Subcutaneous abdominal adipose tissue (tissue), 5 donors: ENCODE data around the gene HAL.

Experiments used
- H3K27ac ChIP-seq: one replicate; pipeline ENCODE4 v1.7.0; 2013; ENCODE audit warnings: low read depth, mild to moderate bottlenecking, inconsistent platforms, low read length, moderate library complexity
- H3K27me3 ChIP-seq, 5 donors: one replicate each; pipeline ENCODE4 v1.7.0; 2013; ENCODE audit warnings: low read length in 5 of 5, inconsistent platforms in 1 of 5; ENCODE audit not compliant: control insufficient read depth in 5 of 5, insufficient read depth in 4 of 5
- H3K36me3 ChIP-seq, 5 donors: one replicate each; pipeline ENCODE4 v1.7.0; 2013; ENCODE audit warnings: low read length in 5 of 5; ENCODE audit not compliant: control insufficient read depth in 5 of 5, insufficient read depth in 5 of 5
- H3K4me1 ChIP-seq, 5 donors: one replicate each; pipeline ENCODE4 v1.7.0; 2013; ENCODE audit warnings: low read length in 5 of 5, mild to moderate bottlenecking in 3 of 5, moderate library complexity in 1 of 5; ENCODE audit not compliant: control insufficient read depth in 5 of 5, insufficient read depth in 5 of 5
- H3K4me3 ChIP-seq, 5 donors: one replicate each; pipeline ENCODE4 v1.7.0; 2013; ENCODE audit warnings: low read length in 5 of 5, low read depth in 1 of 5
- H3K9ac ChIP-seq, 5 donors: one replicate each; pipeline ENCODE4 v1.7.0; 2013; ENCODE audit warnings: low read length in 5 of 5, mild to moderate bottlenecking in 4 of 5, moderate library complexity in 3 of 5
- H3K9me3 ChIP-seq, 5 donors: one replicate each; pipeline ENCODE4 v1.7.0; 2013; ENCODE audit warnings: low read length in 5 of 5; ENCODE audit not compliant: control insufficient read depth in 5 of 5
- donor health status: healthy.
- donor health status: healthy.
- donor health status: healthy.
- donor health status: healthy.
- donor health status: healthy.

The HAL gene

DNA sequence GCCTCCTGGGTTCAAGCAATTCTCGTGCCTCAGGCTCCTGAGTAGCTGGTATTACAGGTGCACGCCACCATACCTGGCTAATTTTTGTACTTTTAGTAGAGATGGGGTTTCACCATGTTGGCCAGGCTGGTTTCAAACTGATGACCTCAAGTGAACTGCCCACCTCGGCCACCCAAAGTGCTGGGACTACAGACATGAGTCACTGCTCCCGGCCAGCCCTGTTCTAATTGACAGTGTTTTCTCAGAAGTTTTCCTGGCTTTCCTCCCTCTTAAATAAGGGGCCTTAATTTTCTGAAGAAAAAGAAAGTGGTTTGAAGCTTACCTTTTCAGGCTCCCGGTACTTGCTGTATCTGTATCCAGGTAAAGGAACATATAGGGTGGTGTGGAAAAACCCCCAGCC lies 1.7 kb downstream of the HAL start:
- Histone ChIP-seq H3K27ac (no peak overlapping the region), H3K36me3 (no peaks in the 10 kb centered on the region), H3K9me3 (no peaks in the 10 kb centered on the region), H3K27me3 (no peaks in the 10 kb centered on the region), H3K9ac (no peak overlapping the region), H3K4me1 (peaks cover 0 to 16% (median 12%) of the 10 kb centered on the region in 5 donors), H3K4me3 (no peak overlapping the region)

DNA sequence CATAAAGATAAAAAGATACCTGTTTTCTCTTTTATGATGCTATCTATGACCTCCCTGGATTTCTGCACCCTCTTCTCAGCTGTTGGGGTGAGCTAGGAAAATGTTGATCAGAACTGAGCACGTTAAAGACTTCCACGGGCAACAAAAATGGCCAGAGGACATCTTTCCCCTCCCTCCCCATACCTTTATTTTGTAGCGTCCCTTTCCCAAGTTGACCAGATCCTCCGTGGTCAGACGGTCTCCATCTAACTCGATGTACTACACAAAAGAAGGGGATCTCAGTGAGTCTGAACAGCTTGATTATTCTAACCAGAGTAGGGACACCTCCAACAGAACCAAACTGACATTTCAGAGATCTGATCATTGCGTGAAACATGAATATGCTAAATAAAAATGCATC lies 2.2 kb downstream of the HAL start:
- no peaks in the 10 kb centered on the region for H3K36me3 ChIP-seq
- no peak overlapping the region for H3K9ac ChIP-seq
- no peaks in the 10 kb centered on the region for H3K9me3 ChIP-seq
- no peak overlapping the region for H3K4me3 ChIP-seq
- no peak overlapping the region for H3K27ac ChIP-seq
- H3K4me1 ChIP-seq: peaks cover 0 to 16% (median 12%) of the 10 kb centered on the region in 5 donors
- no peaks in the 10 kb centered on the region for H3K27me3 ChIP-seq

DNA sequence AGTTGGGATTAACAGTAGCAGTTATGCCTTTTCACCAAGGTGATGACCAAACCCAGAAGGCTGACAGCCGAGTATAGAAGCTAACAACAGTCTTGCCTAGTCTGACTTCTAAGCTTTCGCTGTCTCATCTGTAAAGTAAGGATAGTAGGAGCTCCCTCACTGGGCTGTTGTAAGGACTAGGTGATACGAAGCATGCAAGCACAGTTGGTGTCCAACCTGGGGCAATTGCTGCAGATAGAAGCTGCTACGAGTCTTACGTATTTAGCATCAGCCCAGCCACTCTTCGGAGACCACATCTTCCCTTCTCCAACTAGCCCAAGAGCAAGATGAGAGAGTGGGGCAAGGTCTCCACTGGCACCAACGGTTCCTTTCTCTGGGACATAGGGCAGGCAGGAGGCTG lies 6.0 kb downstream of the HAL start:
- no peak overlapping the region for H3K27ac ChIP-seq
- no peaks in the 10 kb centered on the region for H3K9me3 ChIP-seq
- peaks cover 0 to 1% (median 0%) of the 10 kb centered on the region in 5 donors for H3K4me1 ChIP-seq
- no peak overlapping the region for H3K4me3 ChIP-seq
- H3K27me3 ChIP-seq: no peaks in the 10 kb centered on the region
- H3K9ac ChIP-seq: no peak overlapping the region
- H3K36me3 ChIP-seq: no peaks in the 10 kb centered on the region

DNA sequence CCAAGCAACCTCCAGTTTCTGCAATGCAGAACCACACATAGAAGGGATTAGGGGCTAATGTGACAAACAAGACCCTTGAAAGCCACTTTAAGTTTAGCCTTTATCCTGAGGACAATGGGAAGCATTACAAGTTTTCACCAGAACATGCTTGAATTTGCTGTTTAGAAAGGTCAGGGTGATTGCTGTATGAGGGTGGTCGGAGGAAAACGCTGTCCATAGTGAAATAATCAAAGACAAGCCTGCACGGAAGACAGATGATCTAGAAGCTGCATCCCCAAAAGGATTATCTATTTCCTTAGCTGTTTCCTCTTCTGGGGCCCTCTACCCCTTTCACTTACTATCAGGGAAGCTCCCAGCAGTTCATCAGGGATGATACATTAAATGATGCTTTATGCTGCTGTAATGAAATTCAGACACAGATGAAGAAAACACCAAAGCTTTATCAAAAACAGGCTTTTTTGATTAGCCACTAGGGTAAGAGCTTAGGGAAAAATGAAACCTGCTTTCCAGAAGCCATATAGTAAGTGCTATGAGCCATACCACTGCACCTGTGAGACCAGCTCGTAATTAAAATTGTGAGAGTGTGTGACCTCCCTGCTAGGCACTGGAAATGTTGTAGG lies 6.5 kb downstream of the HAL start:
- Histone ChIP-seq H3K27me3 (no peaks in the 10 kb centered on the region), H3K27ac (no peak overlapping the region), H3K4me1 (no peaks in the 10 kb centered on the region)

DNA sequence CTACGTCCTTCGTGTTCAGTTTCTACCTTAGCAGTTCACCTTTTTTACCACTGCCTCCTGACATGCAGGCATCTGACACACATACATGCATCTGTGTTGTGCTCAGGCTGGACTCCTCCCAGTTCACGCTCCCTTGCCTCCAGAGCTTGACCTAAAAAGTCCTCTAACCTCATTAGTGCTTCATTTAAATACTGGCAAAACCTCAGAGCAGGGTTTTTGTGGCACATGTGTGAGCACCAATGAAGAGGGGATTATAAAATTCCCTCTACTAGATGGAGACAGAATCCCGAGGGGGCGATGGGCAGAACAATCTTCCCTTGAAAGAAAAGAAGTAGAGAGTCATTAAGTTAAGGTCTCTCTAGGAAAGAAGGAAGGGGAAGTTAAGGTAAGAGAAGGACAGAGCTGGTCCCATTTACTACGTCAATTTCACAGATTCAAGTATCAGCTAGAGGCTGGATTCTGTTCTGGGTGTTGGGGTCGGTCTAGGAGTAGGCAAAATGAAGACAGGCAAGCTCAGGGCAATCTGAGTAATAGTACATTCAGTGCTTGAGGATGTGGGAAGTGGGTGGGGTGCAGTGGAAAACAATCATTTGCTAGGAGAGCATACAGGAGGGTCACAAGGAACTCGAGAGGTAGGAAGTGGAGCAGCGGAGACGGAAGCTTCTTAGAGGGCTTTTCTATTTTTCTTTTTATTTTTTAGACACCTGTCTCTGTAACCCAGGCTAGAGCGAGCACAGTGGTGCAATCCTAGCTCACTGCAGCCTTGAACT lies 7.5 kb downstream of the HAL start:
- no peaks in the 10 kb centered on the region for H3K36me3 ChIP-seq
- H3K27me3 ChIP-seq: no peaks in the 10 kb centered on the region
- no peak overlapping the region for H3K9ac ChIP-seq
- no peak overlapping the region for H3K27ac ChIP-seq
- H3K9me3 ChIP-seq: no peaks in the 10 kb centered on the region
- H3K4me3 ChIP-seq: no peak overlapping the region
- no peaks in the 10 kb centered on the region for H3K4me1 ChIP-seq

More for the DNA sequence above, 6.5 kb downstream of the HAL start:
- H3K9ac ChIP-seq: no peak overlapping the region
- no peaks in the 10 kb centered on the region for H3K36me3 ChIP-seq
- H3K9me3 ChIP-seq: no peaks in the 10 kb centered on the region
- no peak overlapping the region for H3K4me3 ChIP-seq

DNA sequence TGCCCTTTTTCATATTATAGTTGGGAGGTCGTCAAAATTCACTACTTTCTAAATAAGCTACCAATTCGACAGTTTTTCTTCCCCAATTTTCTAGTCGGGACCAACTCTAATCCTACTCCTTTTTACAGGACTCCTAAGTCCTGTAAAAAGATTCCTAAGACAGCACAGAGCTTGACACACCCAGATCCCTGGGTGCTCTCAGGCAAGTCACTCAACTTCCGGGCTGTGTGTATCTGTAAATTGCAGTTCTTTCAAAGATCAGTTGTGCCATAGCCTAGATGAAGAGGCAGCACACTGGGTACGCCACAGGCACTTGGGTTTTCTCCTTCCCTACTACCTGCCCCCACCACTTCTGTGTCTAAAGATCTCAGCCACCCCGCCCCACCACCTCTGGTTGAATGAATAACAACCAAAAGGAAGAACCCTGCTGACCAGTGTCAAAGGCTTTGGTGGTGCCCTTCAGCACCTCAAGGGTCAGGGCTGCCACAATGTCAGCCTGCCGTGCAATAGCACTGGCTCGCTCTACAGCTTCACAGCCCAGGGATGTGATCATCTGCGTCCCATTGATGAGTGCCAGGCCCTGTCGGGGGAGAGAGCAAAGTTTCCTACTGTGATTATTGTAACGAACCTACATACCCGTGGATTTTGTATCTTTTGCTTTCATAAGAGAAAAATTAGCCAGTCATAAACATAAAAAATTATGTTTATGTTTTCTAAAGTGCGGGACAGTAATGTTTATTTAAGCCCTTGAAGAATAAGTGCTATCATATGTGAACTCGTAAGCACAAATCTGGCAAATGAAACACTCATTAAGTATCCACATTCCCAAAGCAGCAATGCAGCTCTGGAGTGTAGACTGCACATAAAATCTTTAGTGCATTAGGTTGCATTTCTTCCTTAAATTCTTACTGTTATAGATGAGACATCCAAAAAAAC lies 9.2 kb downstream of the HAL start:
- H3K27me3 ChIP-seq: no peaks in the 10 kb centered on the region
- no peak overlapping the region for H3K4me3 ChIP-seq
- no peak overlapping the region for H3K27ac ChIP-seq
- H3K36me3 ChIP-seq: no peaks in the 10 kb centered on the region
- no peak overlapping the region for H3K9ac ChIP-seq
- H3K9me3 ChIP-seq: no peaks in the 10 kb centered on the region
- H3K4me1 ChIP-seq: no peaks in the 10 kb centered on the region

DNA sequence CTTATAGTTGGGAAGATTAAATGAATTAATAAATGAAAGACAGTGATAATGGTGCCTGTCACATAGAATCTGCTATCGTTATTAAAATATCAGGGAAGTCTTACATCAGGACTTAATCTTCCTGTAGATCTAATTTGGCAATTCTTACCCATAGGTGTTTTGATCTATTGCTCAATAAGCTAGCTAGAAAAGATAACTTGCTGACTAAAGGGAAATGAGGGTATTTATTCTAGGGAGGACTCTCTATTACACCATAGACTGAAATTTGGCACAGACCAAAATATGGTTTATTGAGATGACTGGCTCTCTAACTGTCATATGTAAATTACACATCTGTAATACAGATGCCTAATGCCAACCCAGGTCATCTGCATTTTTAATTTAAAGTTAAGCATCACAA lies 11.5 kb downstream of the HAL start:
- no peak overlapping the region for H3K4me3 ChIP-seq
- H3K36me3 ChIP-seq: no peaks in the 10 kb centered on the region
- H3K9ac ChIP-seq: no peak overlapping the region
- H3K27ac ChIP-seq: no peak overlapping the region
- H3K27me3 ChIP-seq: no peaks in the 10 kb centered on the region
- H3K9me3 ChIP-seq: no peaks in the 10 kb centered on the region
- no peaks in the 10 kb centered on the region for H3K4me1 ChIP-seq

DNA sequence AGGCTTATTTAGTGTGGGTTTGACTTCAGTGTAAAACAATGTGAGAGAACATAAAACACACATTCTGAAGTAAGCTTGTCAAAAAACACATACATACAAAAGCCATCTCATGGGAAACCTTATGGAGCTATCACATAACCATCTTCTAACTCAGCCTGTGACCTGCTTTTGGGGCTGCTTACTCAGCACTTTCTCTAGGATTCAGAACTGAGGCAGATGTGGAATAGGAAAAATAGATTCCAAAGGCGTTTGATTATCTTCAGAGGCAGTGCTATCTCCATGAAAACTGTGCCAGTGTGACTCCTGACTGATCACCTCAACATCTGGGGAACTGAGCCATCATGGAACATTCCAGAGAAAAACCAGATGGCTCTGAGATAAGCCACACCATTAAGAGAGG lies 13.5 kb downstream of the HAL start:
- H3K9ac ChIP-seq: no peak overlapping the region
- H3K27me3 ChIP-seq: no peaks in the 10 kb centered on the region
- no peaks in the 10 kb centered on the region for H3K36me3 ChIP-seq
- no peak overlapping the region for H3K4me3 ChIP-seq
- H3K9me3 ChIP-seq: no peaks in the 10 kb centered on the region
- no peaks in the 10 kb centered on the region for H3K4me1 ChIP-seq
- H3K27ac ChIP-seq: no peak overlapping the region

DNA sequence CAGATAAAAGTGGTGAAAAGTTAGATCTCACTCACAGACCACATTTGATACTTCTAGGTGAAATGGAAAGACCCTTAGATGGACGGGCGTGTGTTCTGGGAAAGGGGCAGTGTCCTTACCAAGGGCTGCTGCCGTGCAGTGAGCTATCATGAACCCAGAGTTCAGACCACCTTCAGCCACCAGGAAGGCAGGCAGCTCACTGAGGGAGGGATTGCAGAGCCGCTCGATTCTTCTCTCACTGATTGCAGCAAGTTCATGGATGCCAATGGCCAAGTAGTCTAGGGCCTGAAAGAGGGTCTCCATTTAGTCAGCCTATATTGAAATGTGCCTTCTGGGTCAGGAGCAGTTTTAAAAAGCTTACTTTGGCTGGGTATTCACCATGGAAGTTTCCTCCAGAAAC lies 15.7 kb downstream of the HAL start:
- H3K4me3 ChIP-seq: no peak overlapping the region
- H3K27me3 ChIP-seq: no peaks in the 10 kb centered on the region
- H3K4me1 ChIP-seq: no peaks in the 10 kb centered on the region
- H3K36me3 ChIP-seq: no peaks in the 10 kb centered on the region
- no peak overlapping the region for H3K9ac ChIP-seq
- no peak overlapping the region for H3K27ac ChIP-seq
- H3K9me3 ChIP-seq: no peaks in the 10 kb centered on the region

DNA sequence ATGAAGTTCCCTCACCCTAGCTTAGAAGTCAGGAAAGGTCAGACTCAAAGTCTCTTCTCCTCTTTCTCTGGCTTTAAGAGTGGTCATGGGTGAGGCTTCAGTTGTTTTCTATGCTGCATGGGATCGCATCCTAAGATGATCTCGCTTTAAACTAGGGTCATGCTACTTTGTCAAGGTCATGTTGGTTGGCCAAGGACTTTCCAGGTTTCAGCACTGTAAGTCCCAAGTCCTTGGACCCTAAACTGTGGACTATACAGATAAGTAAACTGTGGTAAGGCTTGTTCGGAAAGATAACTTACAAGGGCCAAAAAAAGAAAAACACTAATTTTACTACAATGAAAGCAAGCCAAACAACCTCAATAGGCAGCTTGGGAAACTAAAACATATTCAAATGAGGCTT lies 17.4 kb downstream of the HAL start:
- Histone ChIP-seq H3K9ac (no peak overlapping the region), H3K36me3 (no peaks in the 10 kb centered on the region), H3K4me3 (no peak overlapping the region), H3K27ac (no peak overlapping the region), H3K4me1 (no peaks in the 10 kb centered on the region), H3K27me3 (no peaks in the 10 kb centered on the region), H3K9me3 (no peaks in the 10 kb centered on the region)
